LNCaP clone FGC (cell line): ENCODE results near the gene CPN2.

Experiments
- DNase-seq: peaks from one replicate; pipeline ENCODE4 v3.0.0-alpha.2; 2011; ENCODE audit warnings: low read depth
- H3K4me3 ChIP-seq: 2 replicates; pipeline ENCODE4 v1.5.1; 2011; ENCODE audit warnings: mild to moderate bottlenecking, low read depth, low read length, control low read depth
- TF ChIP-seq, protein P1 (sequence below): IDR thresholded peaks from 2 replicates; pipeline ENCODE4 v1.5.1; 2012; ENCODE audit warnings: mild to moderate bottlenecking; ENCODE audit not compliant: control insufficient read depth, insufficient read depth; ENCODE audit errors: extremely low read depth

Gene CPN2

DNA sequence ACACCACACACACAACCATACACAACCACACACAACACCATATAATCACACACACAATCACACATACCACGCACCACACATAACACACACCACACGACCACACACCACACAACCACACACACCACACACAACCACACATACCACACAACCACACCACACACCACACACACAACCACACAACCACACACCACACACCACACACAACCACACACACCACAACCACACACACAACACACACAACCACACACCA, 24.2 kb downstream of the CPN2 start:
- no peak overlapping the region for H3K4me3 ChIP-seq
- TF ChIP-seq, protein P1, sequence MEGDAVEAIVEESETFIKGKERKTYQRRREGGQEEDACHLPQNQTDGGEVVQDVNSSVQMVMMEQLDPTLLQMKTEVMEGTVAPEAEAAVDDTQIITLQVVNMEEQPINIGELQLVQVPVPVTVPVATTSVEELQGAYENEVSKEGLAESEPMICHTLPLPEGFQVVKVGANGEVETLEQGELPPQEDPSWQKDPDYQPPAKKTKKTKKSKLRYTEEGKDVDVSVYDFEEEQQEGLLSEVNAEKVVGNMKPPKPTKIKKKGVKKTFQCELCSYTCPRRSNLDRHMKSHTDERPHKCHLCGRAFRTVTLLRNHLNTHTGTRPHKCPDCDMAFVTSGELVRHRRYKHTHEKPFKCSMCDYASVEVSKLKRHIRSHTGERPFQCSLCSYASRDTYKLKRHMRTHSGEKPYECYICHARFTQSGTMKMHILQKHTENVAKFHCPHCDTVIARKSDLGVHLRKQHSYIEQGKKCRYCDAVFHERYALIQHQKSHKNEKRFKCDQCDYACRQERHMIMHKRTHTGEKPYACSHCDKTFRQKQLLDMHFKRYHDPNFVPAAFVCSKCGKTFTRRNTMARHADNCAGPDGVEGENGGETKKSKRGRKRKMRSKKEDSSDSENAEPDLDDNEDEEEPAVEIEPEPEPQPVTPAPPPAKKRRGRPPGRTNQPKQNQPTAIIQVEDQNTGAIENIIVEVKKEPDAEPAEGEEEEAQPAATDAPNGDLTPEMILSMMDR = no peak
- no peak for DNase-seq

DNA sequence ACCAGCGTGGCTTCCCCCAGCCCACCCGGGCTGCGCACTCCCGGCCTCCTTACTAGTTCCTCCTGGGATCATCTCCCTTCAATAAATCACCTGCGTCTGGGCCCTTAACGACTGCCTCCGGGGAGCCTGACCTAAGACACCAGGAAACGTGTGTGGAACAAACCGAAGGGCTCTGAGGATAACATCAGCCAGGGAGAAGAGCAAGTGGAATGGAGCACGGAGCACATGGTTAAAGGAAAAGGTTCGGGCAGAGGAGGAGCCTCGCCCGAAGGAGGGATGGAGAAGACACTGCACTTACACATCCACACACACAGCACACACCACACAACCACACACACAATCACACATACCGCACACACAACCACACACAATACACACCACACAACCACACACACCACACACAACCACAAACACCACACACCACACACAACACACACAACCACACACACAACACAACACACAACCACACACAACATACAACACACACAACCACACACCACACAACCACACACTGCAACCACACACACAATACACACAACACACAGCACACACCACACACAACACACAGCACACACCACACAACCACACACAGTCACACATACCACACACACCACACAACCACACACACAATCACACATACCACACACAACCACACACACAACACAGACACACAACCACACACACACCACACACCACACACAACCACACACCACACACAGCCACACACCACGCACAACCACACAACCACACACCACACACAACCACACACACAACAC, 24.7 kb downstream of the CPN2 start:
- TF ChIP-seq, protein P1 = no peak
- H3K4me3 ChIP-seq = no peak overlapping the region
- peak; percentile 25 for DNase-seq

DNA sequence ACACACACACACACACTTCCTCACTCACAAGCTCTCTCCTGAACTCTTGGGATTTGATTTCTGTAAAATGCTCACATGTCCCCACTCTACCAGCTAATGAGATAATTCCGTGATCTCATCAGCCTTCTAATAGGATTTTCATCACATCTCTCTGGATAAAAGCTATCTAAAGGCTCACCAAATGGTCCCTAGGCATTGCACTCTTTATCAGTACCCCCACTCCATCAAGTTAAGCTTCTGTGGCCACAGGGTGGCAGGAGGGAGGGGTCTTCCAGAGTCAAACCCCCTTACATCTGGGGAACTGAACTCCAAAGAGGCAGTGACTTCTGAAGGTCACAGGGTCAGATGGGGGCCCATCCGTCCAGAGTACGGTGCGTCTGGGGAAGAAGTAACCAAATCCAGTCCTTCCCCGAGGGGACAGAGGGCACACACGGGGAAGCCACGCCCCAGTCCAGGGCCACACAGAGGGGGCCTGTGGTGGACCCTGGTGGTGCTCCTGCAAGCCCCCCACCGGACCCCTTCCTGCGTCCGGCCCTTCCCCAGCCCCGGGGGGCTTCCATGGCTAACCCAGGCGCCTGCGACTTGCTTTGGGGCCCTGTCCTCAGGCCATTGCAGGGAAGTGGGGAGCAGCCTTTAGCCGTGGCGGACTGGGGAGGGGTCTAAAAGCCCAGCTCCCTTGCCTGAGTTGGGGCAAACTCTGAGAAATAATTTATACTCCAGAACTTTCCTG, 25.5 kb downstream of the CPN2 start:
- DNase-seq = no peak
- no peak overlapping the region for H3K4me3 ChIP-seq
- TF ChIP-seq, protein P1 = no peak

DNA sequence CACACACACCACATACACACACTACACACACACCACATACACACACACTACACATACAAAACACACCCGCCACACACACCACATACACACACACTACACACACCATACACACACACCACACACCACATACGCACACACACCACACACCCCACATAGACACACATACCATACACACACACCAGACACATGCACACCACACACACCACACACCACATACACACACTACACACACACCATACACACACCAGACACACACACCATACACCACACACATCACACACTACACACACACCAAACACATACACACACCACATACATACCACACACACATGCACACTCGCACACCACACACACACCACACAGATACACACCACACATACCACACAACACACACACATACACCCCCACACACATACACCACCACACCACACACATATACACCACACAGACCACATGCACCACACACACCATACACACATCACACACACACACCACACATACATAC, 26.3 kb downstream of the CPN2 start:
- TF ChIP-seq, protein P1 = no peak
- no peak for DNase-seq
- H3K4me3 ChIP-seq = no peak overlapping the region

DNA sequence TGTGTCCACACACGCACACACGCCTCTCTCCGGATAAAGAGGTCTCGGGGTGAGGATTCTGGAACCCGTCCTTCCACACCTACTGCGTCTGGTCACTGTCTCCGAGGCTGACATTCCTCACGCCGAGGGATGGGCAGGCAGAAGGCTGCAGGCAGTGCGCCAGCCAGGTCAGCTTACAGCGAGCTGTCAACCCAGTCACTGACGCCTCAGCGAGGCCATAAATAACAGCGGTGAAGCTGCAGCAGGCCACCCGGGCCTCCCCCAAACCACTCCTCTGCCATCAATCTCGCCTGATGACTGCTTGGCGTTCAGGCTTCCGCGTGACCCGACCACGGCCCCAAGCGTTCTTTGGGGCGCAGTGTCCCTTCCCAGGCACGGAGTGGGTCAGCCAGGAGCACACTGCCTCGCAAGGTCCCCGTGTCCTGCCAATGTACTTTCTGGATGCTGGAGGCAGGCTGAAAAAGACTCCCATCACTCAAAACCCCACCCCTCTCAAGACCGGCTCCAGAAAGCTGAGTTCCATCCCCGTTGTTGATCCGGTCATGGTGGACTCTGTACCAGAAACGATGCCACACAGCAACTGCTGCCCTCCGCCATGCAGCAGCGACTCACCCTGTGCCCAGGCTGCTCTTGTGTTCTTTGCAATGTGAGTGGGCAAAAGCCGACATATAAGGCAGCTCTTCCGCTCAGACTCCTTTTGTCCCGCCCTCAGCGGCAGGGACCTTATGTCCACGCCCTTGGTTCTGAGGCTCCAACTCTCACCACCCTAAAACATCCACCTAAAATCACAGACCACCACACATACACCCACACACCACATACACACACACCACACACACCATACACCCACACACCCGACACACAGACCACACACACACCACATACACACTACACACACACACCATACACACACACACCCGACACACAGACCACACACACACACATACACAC, 27.1 kb downstream of the CPN2 start:
- H3K4me3 ChIP-seq = no peak overlapping the region
- DNase-seq = no peak
- TF ChIP-seq, protein P1 = no peak

DNA sequence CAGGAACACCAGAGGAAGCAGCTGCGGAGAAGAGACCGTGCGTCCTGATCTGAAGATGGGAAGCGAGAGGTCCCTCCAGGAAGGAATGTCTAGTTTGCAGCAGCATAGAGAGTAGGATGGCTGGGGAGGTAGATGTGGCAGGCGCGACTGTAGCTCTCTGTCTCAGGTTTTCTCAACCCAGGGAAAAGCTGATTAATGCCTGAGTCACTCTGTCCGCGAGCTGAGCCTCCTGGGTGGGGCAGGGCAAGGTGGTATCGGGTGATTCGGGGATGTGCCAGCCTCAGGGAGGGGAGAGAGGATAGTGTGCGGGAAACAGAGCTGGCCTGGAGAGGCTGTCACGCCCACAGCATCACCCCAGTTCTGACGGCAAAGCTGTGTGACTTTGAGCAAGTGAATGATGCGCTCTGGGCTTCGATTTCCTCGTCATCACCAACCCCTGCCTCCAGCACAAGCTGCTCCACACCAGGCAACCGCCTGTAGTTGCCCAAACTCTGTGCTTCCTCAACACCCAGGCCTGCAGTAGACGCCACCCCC, 28.4 kb downstream of the CPN2 start:
- H3K4me3 ChIP-seq = no peak overlapping the region
- DNase-seq = no peak
- TF ChIP-seq, protein P1 = no peak
